ENCODE data around the gene CD109.
"Not testable (repeated sequence)": the region's sequence is repeated elsewhere in the genome, so short reads cannot be mapped to it uniquely, and the experiment has no call there.

CD109 gene

DNA sequence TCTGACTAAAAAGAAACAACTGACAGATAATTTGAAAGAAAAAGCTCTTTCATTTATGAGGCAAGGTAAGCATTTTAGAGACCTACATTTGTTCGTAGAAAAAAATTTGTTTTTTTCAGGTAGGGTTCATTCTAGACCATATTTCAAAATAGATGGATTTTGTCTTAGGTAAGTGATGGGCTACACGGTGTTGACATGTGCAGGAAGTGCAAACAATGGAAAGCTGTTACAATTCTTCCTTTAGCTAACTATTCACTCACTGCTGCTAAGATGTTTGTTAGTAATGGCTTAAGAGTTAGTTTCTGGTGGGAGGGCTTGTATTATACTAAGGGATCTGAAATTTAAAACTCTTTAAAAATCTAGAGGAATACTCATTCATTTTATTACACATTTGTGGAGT, 96.7 kb downstream of the CD109 start:
- no peak for DNase-seq

DNA sequence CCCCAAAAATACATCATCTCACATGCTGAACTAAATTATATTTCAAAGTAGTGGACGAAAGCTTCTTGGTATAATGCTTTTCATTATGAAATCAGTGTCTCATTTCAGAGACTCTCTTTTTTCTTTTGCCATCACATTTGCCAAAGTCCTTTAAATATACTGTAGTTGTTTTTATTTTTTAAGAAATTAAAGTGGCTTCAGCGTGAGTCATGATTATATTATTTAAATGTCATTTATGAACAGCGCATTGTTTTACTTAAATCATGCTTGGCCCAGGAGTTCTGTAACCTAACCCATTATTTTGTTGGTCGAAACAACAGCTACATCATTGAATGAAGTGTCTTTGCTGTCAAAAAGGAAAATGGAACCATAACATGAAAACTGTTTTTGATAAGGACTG, 100.9 kb downstream of the CD109 start:
- DNase-seq, result no peak

DNA sequence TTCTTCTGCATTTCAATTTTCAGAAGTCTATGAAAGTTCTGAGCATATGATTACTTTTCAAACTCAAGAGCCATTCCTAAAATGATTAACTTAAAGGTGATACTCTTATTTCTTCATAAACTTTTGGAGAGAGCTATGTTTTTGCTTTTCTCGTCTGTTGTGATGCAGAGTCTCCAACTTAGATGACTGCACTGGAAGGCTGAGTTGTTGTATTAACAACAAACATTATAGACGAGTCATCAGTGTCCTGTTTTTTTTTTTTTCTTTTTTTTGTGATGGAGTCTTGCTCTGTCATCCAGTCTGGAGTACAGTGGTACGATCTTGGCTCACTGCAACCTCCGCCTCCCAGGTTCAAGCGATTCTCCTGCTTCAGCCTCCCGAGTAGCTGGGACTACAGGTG, 101.9 kb downstream of the CD109 start:
- no peak for DNase-seq

DNA sequence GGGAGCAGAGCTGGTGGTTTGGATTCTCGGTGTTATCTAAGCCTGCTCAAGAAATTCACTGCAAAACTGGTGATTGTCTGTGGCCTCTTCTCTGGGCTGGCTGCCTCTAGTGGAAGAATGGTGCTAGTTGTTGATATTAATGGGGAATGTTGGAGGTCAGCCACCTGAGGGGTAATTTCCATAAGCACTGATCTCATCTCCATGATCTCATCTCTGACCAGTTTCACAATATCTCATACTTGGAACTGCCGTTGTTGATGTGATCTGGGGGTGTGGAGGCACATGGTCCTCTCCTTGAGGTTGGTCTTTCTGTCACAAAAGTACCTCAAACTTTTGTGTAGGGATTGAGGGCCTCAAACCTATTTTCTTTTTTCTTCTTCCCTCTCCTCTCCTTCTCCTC, 102.6 kb downstream of the CD109 start:
- peak; percentile 41 for DNase-seq

DNA sequence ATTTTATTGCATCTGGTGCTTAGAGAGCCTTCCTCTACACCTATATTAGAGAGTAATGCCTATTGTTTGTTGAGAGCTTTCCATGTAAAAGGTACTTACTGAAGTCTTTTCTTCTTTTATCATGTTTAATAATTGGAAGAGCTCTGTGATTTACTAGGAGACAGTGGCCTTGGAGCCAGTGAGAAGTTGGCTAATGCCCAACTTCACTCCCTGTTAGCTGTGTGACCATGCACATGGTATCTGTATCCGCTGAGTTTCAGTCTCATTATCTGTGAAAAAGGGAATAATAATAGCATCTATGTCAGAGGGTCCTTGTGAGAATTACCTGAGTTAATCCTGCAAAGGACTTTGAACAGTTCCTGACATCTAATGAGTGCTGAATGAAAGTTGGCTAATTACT, 105.0 kb downstream of the CD109 start:
- no peak for DNase-seq

DNA sequence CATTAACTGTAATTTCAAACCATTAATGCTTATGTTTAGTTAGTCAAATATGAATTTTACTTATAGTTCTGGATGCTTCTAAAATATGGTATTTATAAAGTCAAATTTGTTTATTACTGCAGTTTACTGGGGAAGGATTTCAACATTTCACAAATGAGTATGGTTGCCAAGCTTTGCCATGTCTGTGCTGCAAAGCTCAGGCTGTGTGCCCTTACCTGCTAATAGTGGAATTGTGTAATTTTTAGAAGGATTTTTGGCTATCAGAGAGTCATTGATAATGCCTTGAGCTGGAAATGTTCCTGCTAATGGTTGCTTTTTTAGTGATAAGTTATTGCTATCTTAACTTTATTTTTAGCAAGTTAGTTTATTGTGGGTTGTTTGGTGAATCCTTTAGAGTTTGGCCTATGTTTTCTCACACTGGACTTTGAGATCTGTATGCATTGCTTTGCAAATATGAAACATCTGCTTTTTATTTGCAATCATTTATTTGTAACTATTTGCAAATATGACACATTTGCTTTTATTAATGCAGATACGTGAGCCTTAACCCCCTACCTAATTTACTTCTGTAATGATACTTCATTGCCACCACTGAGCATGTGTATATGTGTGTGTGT, 105.8 kb downstream of the CD109 start:
- DNase-seq, result no peak

DNA sequence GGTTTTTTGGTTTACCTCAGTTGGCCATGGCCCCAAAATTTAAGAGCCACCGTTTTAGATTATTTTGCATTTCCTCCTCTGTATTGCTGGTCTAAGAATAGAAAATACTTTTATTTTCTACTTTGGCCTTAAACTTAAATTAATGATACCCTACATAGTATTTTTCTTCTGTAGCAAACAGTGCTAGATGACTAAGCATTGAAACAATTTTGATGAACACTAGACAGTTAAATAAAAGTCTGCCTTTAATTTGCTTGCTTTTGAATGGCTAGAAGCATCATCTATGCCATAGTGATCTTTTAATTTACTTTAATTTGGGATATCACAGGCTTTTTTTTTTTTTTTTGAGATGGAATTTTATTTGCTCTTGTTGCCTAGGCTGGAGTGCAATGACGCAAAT, 106.4 kb downstream of the CD109 start:
- DNase-seq, result no peak

DNA sequence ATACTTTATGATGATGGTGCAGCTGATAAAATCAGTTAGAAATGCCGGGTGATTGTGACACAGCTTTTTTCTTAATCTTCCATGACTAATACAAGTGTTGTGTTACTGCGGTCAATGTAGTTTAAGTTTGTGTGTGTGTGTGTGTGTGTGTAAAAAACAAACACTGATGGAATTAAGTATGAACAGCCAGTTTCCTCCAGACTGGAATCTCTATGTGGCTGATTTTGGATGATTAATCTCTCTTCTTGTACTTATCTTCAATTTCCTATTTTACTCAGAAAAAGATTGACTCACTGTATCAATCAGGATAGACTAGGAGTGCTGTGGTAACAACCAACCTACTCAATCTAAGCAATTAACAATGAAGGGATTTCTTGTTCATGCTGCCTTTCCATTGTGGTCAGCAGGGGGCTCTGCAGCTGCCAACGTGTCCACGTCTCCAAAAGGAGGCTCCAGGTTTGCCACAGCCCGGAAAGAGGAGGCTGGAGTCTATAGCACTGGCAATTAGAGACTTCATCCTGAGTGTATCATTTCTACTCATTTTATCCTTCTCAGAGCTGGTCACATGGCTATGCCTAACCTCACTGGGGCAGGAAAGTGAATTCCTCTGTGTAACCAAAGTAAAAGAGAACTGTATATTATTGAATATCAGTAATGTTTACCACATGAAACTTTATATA, 107.7 kb downstream of the CD109 start:
- no peak for DNase-seq

DNA sequence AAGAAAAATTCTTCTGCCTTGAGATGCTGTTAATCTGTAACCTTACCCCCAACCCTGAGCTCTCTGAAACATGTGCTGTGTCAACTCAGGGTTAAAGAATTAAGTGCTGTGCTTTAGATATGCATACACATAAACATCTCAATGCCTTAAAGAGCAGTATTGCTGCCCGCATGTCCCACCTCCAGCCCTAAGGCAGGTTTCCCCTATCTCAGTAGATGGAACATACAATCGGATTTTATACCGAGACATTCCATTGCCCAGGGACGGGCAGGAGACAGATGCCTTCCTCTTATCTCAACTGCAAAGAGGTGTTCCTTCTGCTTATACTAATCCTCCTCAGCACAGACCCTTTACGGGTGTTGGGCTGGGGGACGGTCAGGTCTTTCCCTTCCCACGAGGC, 109.2 kb downstream of the CD109 start:
- DNase-seq, result not testable (repeated sequence)

DNA sequence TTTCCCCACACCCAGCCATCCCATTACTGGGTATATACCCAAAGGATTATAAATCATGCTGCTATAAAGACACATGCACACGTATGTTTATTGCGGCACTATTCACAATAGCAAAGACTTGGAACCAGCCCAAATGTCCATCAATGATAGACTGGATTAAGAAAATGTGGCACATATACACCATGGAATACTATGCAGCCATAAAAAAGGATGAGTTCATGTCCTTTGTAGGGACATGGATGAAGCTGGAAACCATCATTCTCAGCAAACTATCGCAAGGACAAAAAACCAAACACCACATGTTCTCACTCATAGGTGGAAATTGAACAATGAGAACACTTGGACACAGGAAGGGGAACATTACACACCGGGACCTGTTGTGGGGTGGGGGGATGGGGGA, 110.0 kb downstream of the CD109 start:
- DNase-seq, result not testable (repeated sequence)

DNA sequence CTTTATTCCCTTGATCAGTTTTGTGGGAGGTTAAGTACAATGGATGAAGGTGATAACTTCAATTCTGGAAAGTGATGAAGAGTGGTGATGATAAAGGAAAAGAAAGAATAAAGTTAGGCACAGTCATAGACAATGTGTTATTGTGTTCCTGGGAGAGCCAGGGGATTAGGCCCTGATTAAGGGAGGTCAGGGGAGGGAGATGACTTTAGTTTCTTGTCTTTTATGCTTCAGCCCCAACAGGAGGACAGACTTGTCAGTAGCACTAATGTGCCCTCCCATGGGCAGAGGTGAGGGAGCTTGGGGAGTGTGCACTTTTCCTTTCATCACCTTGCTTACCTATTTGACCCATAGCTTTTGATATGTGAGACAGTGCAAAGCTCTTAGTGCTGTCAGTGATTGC, 115.7 kb downstream of the CD109 start:
- DNase-seq, result no peak

DNA sequence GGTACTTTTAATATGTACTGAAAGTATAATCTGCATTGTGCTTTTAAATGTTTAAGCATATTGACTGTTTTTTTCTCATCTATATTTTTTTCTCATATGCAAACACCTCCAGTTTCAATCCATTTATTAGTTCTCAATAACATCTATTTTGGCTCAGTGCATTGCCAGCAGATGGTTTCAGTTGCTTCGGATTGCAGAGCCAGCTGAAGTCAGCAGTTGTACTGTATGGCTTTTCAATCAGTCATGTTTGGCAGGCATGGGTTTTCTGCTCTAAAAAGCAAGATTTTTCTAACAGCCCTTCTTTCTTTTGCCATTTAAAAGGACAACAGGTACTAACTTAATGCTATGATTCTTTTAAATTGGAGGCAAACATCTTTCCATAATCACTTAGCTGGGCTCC, 121.2 kb downstream of the CD109 start:
- DNase-seq, result no peak

DNA sequence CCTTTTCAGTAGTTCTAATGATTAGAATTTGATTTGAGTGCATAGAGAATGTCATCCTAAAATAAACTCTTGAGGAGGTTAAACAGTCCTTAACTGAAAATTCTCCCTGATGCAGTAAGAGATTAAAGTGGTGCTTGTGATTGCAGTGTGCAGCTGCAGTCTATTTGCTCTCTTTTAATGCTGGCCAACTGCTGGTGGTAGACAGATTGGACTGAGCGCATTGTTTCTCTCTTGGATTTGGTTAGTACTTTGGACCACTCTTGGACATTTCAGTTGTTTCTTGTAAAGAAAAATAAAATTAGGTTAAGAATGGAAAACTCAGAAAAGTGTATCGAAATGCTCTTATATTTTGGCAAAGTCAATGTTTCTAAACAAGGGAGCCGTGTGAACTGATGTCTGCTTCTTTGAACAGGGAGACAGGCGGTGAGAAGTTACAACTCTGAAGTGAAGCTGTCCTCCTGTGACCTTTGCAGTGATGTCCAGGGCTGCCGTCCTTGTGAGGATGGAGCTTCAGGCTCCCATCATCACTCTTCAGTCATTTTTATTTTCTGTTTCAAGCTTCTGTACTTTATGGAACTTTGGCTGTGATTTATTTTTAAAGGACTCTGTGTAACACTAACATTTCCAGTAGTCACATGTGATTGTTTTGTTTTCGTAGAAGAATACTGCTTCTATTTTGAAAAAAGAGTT, 127.2 kb downstream of the CD109 start:
- DNase-seq, result no peak

DNA sequence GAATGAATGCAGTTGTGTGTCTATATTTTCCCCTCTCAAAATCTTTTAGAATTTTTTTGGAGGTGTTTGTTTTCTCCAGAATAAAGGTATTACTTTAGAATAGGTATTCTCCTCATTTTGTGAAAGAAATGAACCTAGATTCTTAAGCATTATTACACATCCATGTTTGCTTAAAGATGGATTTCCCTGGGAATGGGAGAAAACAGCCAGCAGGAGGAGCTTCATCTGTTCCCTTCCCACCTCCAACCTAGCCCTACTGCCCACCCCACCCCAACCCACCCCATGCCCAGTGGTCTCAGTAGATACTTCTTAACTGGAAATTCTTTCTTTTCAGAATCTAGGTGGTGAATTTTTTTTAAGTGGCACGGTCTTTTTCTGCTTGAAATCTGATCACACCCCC, 127.8 kb downstream of the CD109 start:
- no peak for DNase-seq

DNA sequence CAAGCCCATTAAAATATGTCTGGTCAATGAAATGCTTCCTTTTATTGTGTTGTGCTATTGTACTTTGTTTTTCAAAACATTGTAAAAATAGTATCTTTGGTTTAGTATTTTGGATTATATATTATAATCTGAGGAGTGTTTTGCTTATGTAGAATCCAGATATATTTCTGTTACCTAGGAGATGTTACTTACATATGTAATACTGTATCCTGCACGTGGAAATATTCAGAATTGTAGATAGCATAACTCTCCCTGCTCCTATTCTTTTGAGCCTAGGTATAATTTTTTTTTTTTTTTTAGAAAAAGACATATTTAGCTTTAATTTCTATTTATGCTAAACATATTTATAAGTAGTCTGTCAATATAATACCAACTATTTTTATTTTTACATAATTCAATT, 130.6 kb downstream of the CD109 start:
- no peak for DNase-seq

DNA sequence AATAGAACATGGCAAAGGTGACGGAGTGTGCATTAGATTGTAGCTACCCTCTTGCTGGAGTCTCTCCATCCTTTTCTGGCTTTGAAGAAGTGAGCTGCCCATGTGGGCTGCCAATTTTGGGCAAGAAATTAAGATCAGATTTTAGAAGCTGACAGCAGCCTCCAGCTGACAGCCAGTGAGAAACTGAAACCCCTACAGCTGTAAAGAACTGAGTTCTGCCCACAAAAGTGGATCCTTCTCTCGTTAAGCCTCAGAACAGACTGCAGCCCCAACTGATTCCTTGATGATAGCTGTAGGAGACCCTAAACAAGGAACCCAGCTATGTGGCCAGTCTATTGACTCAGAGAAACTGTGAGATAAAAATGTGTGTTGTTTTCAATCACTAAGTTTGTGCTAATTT, 134.1 kb downstream of the CD109 start:
- no peak for DNase-seq

DNA sequence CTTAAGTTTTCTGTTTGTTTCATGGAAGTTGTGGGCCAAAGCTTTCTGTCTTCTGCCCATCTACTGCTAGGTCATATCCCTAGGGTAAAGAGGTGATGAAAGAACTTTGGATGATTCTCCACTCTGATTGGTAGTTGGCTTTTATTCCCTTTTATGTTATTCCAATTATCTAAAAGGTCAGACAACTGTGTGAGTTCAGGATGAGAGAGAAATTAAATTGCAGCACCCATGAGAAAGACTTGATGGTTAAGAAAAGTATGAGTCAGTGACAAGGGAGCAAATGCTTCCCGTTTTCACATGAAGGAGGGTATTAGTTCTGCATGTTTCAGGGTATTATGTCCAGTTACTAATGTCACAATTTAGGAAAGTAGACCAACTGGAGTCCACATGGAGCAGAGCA, 136.3 kb downstream of the CD109 start:
- DNase-seq, result no peak

DNA sequence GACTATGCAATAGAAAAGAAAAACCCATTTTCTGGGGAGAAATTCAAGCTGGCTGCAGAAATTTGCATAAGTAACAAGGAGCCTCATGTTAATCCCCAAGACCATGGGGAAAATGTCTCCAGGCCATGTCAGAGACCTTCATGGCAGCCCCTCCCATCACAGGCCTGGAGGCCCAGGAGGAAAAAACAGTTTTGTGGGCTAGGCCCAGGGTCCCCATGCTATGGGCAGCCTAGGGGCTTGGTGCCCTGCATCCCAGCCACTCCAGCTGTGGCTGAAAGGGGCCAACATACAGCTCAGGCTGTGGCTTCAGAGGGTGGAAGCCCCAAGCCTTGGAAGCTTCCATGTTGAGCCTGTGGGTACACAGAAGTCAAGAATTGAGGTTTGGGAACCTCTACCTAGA, 148.7 kb downstream of the CD109 start:
- DNase-seq, result not testable (repeated sequence)

DNA sequence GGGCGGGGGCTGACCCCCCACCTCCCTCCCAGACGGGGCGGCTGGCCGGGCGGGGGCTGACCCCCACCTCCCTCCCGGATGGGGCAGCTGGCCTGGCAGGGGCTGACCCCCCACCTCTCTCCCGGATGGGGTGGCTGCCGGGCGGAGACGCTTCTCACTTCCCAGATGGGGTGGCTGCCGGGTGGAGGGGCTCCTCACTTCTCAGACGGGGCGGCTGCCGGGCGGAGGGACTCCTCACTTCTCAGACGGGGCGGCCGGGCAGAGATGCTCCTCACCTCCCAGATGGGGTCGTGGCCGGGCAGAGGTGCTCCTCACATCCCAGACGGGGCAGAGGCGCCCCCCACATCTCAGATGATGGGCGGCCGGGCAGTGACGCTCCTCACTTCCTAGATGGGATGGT, 155.0 kb downstream of the CD109 start:
- not testable (repeated sequence) for DNase-seq

DNA sequence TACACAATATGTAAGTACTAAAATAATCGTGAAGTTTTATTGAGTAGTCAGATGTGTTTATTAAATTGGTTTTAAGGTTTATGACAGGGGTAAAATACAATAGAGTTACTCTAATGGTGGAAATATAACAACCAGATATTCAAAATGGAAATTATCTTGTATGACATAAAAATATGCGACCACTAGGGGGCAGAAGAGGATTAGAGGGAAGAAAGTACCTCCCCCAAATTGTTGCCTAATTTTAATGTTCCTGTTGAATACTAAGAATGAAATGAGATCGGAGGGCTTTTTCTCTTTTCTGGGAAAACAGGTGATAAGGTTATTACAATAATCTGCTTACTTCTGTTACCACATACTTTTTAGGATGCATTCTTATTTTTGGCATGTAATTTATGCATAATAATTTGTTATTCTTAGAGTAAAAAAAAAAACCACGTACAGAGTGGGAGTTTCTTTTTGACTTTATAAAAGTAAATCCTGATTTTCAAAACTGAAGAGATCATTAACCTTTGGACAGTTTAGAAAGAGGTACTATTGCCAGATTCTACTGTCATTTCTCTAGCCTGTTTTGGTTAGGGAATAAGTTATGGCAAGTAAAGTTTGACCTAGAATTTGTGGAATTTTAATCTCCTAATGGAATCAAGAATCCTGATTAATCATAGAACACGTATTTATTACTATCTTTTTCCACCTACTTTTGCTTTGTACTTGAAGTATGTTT, 159.2 kb downstream of the CD109 start:
- no peak for DNase-seq

DNA sequence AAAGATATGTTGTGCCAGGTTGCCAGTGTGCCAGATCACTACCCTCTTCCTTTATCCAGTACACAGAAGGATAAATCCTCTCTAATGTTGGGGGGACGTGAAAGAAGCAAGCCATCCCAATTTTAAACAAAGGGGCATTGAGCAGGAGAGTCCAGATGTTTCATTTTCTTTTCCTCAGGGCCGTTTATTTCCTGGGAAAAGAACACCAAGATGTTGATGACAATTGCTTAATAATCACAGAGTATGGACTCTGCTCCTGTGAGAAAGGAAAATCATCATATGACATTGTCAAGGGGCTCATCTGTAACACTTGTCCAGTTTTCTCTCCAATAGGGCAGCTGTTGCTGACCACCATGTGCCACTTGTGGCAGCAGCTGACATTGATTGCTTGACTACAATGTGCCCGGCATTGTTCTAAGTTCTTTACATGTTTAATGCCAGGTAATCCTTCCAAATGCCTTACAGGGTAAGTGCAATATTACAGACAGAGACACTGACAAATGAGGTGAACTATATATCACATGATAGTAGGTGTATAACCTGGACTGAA, 161.4 kb downstream of the CD109 start:
- no peak for DNase-seq

DNA sequence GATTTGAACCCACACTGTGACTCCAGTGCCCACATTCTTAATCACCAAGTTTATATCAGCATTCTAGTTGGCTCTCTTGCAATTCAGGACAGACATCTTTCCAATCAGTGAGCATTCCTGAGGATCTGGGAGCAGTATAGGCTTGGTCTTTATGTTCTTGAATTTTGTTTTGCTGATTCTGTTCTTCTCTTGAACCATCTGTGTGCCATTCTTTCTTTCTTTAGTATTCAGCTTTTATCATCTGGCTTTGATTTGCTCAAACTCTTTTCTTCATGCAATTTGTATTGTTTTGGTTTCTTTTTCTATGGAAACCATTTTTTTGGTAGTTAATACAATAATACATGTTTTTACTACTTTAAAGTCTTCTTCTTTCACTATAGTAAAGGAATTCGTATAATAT, 162.4 kb downstream of the CD109 start:
- no peak for DNase-seq

DNA sequence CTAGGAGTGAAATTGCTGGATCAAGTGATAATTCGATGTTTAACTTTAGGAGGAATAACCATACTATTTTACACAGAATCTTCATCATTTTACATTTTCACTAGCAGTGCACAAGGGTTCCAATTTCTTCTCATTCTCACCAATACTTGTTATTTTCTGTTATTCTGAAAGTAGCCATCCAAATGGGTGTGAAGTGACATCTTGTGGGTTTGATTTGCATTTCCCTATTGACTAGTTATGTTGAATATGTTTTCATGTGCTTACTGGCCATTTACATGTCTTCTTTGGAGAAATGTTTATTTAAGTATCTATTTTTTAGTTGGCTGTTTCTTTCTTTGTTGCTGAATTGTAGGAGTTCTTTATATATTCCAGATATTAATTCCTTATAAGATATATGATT, 164.3 kb downstream of the CD109 start:
- DNase-seq, result no peak

DNA sequence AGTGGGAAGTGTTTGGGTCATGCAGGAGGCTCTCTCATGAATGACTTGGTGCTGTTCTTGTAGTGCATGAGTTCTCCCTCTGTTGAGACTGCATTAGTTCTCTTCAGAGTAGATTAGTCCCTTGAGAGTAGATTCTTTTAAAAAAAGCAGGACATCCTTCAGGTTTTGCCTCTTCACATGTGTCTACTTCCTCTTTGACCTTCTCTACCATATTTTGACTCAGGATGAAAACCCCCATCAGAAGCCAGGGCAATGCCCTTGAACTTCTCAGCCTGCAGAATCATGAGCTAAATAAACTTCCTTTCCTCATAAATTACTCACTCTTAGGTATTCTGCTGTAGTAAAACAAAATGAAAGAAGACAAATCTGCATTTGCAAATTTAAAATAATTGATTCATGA, 170.3 kb downstream of the CD109 start:
- DNase-seq, result no peak
